Measurements from ENCODE around the gene KRTAP29-1.

Gene KRTAP29-1

GRCh38 chr17:41328207-41328606, 25.6 kb upstream of the KRTAP29-1 start:
- Histone ChIP-seq H3K79me2 (no peaks in the 10 kb centered on the region), H3K27ac (no peak overlapping the region), H3K4me3 (ENCODE audit: low read depth, low read length) (no peak overlapping the region), H3K4me2 (ENCODE audit: low read length) (no peak overlapping the region), H3K27me3 (ENCODE audit: control insufficient read depth, insufficient read depth, low read length) (no peaks in the 10 kb centered on the region), H3K36me3 (ENCODE audit: control insufficient read depth, insufficient read depth, low read length) (no peaks in the 10 kb centered on the region), H3K4me1 (no peaks in the 10 kb centered on the region), H3K9me3 (ENCODE audit: control insufficient read depth, low read length) (no peaks in the 10 kb centered on the region), H3K9ac (no peak overlapping the region), H2AFZ (no peak overlapping the region)
- TF ChIP-seq, protein P1, sequence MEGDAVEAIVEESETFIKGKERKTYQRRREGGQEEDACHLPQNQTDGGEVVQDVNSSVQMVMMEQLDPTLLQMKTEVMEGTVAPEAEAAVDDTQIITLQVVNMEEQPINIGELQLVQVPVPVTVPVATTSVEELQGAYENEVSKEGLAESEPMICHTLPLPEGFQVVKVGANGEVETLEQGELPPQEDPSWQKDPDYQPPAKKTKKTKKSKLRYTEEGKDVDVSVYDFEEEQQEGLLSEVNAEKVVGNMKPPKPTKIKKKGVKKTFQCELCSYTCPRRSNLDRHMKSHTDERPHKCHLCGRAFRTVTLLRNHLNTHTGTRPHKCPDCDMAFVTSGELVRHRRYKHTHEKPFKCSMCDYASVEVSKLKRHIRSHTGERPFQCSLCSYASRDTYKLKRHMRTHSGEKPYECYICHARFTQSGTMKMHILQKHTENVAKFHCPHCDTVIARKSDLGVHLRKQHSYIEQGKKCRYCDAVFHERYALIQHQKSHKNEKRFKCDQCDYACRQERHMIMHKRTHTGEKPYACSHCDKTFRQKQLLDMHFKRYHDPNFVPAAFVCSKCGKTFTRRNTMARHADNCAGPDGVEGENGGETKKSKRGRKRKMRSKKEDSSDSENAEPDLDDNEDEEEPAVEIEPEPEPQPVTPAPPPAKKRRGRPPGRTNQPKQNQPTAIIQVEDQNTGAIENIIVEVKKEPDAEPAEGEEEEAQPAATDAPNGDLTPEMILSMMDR (IDR thresholded peaks at IDR 0.05): no peak

DNA sequence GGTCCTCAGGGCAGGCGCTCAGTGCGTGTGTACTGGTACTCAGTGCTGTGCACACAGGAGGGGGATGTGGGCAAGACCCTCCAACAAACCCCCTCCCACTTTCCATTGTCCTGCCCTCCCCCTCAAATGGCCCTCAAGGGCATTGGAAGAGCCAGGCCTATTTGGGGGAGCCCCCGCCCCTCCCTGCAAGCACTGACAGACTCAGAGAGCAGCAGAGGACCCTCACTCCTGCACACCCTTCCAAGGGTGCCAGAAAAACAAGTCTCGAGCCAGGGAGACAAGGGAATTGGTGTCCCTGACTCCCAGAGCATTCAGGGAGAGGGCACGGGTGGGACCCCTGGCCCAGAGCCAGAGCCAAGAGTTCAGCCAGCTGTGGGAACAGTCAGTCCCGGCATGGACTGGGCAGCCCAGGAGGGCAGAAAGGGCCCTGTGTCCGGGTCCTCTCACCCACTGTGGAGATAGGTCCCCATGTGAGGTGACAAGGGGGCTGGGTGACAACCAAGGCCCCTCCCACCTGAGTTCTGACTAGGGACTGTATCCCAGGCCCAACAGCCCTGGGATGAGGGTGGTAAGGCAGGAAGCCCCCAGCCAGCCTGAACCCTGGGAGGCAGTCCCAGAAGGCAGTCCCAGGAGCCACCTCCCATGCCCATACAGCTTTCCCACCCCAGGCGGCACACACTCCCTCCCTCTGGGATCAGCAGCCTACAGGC, 24.9 kb upstream of the KRTAP29-1 start:
- H3K9ac ChIP-seq: no peak overlapping the region
- no peak overlapping the region for H3K4me3 ChIP-seq (ENCODE audit: low read depth, low read length)
- H3K79me2 ChIP-seq: no peaks in the 10 kb centered on the region
- H3K9me3 ChIP-seq (ENCODE audit: control insufficient read depth, low read length): no peaks in the 10 kb centered on the region
- H3K4me2 ChIP-seq (ENCODE audit: low read length): no peak overlapping the region
- TF ChIP-seq, protein P1 (IDR thresholded peaks at IDR 0.05): no peak
- H3K27me3 ChIP-seq (ENCODE audit: control insufficient read depth, insufficient read depth, low read length): no peaks in the 10 kb centered on the region
- no peaks in the 10 kb centered on the region for H3K4me1 ChIP-seq
- H2AFZ ChIP-seq: no peak overlapping the region
- H3K36me3 ChIP-seq (ENCODE audit: control insufficient read depth, insufficient read depth, low read length): no peaks in the 10 kb centered on the region
- no peak overlapping the region for H3K27ac ChIP-seq

GRCh38 chr17:41326173-41327145, 23.8 kb upstream of the KRTAP29-1 start:
- Histone ChIP-seq H3K4me3 (ENCODE audit: low read depth, low read length) (no peak overlapping the region), H3K4me1 (no peaks in the 10 kb centered on the region), H2AFZ (no peak overlapping the region), H3K4me2 (ENCODE audit: low read length) (no peak overlapping the region), H3K9ac (no peak overlapping the region), H3K36me3 (ENCODE audit: control insufficient read depth, insufficient read depth, low read length) (no peaks in the 10 kb centered on the region), H3K27ac (no peak overlapping the region), H3K79me2 (no peaks in the 10 kb centered on the region), H3K27me3 (ENCODE audit: control insufficient read depth, insufficient read depth, low read length) (no peaks in the 10 kb centered on the region), H3K9me3 (ENCODE audit: control insufficient read depth, low read length) (no peaks in the 10 kb centered on the region)
- TF ChIP-seq, protein P1 (IDR thresholded peaks at IDR 0.05): no peak

DNA sequence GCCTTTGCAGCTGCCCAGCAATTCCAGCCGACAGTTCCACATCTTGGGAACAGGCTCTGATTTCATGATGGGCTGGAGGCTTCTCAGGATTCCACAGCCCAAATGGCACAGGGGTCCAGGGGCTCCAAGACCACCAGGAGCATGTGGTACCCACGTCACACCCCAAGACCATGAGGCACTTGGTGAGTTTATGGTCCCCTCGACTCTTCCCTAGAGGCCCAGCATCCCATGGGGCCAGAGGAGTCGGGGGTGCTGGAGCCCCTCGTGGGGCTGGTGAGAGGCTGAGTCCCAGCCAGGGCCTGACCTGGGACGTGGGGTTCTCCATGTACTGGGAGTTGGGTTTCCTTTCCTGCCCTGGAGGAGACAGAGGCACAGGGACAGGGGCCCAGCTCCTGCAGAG, 23.0 kb upstream of the KRTAP29-1 start:
- no peaks in the 10 kb centered on the region for H3K27me3 ChIP-seq (ENCODE audit: control insufficient read depth, insufficient read depth, low read length)
- no peaks in the 10 kb centered on the region for H3K36me3 ChIP-seq (ENCODE audit: control insufficient read depth, insufficient read depth, low read length)
- no peak overlapping the region for H3K4me3 ChIP-seq (ENCODE audit: low read depth, low read length)
- no peak overlapping the region for H2AFZ ChIP-seq
- no peaks in the 10 kb centered on the region for H3K79me2 ChIP-seq
- H3K9ac ChIP-seq: no peak overlapping the region
- H3K4me2 ChIP-seq (ENCODE audit: low read length): no peak overlapping the region
- H3K9me3 ChIP-seq (ENCODE audit: control insufficient read depth, low read length): no peaks in the 10 kb centered on the region
- H3K27ac ChIP-seq: no peak overlapping the region
- TF ChIP-seq, protein P1 (IDR thresholded peaks at IDR 0.05): no peak
- H3K4me1 ChIP-seq: no peaks in the 10 kb centered on the region

All from parathyroid adenoma (tissue), 2 donors.